Measurements from ENCODE around the gene WDFY4. TPM values are rescaled to one million over a fixed set of nuclear protein-coding genes. Genes with fewer than 3 reads are reported as not detected.
A peak's percentile ranks its signal among the peaks of the same experiment; 100 is the strongest.

WDFY4 gene
- total RNA-seq, 6 experiments from 2014 or later: not detected

DNA sequence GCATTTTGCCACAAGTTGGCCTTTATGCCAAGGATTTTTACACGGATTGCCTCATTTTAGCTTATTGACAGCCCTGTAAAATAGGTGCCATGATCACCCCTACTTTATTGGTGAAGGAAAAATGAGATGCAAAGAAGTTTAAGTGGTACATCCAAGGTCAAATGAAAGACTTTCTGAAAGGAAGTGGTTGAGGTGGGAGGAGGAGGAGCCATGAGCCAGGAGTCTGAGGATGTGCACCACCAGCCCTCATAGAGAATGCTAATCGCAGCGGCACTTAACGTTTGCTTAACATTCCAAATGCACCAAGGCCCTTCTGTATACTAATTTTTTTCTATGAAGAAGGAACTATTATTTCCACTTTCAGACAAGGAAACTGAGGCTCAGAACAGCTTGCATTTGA, 286.0 kb downstream of the WDFY4 start:
- peaks cover 11% of the 10 kb centered on the region for H3K27me3 Mint-ChIP-seq (ENCODE audit: insufficient read depth)
- TF ChIP-seq, protein P1, sequence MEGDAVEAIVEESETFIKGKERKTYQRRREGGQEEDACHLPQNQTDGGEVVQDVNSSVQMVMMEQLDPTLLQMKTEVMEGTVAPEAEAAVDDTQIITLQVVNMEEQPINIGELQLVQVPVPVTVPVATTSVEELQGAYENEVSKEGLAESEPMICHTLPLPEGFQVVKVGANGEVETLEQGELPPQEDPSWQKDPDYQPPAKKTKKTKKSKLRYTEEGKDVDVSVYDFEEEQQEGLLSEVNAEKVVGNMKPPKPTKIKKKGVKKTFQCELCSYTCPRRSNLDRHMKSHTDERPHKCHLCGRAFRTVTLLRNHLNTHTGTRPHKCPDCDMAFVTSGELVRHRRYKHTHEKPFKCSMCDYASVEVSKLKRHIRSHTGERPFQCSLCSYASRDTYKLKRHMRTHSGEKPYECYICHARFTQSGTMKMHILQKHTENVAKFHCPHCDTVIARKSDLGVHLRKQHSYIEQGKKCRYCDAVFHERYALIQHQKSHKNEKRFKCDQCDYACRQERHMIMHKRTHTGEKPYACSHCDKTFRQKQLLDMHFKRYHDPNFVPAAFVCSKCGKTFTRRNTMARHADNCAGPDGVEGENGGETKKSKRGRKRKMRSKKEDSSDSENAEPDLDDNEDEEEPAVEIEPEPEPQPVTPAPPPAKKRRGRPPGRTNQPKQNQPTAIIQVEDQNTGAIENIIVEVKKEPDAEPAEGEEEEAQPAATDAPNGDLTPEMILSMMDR (IDR thresholded peaks at IDR 0.05): no peak
- DNase-seq: no peak
- no peak overlapping the region for H3K4me3 Mint-ChIP-seq
- H3K36me3 Mint-ChIP-seq (ENCODE audit: low read depth): no peaks in the 10 kb centered on the region
- H3K9me3 Mint-ChIP-seq: peaks cover 3% of the 10 kb centered on the region; the same call in 1 of the 2 replicates
- peaks cover 5% of the 10 kb centered on the region; the same call in 1 of the 2 replicates for H3K4me1 Mint-ChIP-seq (ENCODE audit: low read depth)
- no peak overlapping the region for H3K27ac Mint-ChIP-seq

DNA sequence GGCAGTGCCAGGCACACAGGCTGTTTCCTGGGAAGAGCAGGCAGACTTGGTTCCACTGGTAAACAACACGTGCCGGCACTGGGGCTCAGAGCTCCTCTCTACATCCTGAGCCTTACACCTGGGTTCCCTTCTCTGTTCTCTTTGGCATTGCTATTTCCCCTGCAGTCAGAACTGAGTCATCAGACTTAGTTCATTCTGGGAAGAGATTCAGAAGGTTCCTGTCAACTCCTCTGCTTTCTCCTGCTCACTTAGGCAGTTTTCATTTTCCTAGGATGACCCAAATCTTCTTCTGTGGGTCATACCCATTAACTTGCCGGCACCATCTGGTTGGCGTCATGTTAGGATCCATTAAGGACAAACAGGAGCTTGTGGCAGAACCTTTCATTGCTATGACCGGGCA, 288.4 kb downstream of the WDFY4 start:
- H3K4me1 Mint-ChIP-seq (ENCODE audit: low read depth): peaks cover 5% of the 10 kb centered on the region; the same call in 1 of the 2 replicates
- peaks cover 11% of the 10 kb centered on the region for H3K27me3 Mint-ChIP-seq (ENCODE audit: insufficient read depth)
- DNase-seq: no peak
- H3K27ac Mint-ChIP-seq: no peak overlapping the region
- TF ChIP-seq, protein P1 (IDR thresholded peaks at IDR 0.05): no peak
- H3K9me3 Mint-ChIP-seq: peaks cover 3% of the 10 kb centered on the region; the same call in 1 of the 2 replicates
- H3K4me3 Mint-ChIP-seq: no peak overlapping the region
- H3K36me3 Mint-ChIP-seq (ENCODE audit: low read depth): no peaks in the 10 kb centered on the region

DNA sequence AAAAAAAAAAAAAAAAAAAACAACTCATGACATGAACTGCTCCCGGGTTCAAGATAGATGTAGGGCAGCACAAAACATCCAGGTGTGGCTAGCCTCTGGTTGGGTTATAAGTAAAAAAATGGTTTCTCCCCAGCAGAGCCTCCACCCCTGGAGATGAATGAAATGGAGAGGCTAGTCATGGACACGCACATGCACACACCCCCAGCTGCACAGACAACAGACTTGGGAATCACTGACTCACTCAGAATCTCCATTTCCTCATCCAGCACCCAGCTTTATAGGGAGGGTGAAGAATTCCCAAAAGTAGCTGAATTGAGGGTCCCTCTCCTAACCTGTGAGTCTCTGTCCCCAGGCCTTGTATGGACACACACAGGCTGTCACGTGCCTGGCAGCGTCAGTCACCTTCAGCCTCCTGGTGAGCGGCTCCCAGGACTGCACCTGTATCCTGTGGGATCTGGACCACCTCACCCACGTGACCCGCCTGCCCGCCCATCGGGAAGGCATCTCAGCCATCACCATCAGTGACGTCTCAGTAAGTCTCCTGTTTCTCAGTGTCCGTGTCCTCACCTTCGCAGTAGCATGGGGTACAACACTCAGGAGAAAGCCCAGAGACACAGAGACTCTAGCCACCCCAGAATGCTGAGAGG, 290.0 kb downstream of the WDFY4 start:
- TF ChIP-seq, protein P1 (IDR thresholded peaks at IDR 0.05): no peak
- Mint-ChIP-seq H3K9me3 (peaks cover 3% of the 10 kb centered on the region; the same call in 1 of the 2 replicates), H3K36me3 (ENCODE audit: low read depth) (no peaks in the 10 kb centered on the region), H3K4me3 (no peak overlapping the region), H3K4me1 (ENCODE audit: low read depth) (peaks cover 5% of the 10 kb centered on the region; the same call in 1 of the 2 replicates), H3K27ac (no peak overlapping the region), H3K27me3 (ENCODE audit: insufficient read depth) (peaks cover 9% of the 10 kb centered on the region)
- DNase-seq: no peak

DNA sequence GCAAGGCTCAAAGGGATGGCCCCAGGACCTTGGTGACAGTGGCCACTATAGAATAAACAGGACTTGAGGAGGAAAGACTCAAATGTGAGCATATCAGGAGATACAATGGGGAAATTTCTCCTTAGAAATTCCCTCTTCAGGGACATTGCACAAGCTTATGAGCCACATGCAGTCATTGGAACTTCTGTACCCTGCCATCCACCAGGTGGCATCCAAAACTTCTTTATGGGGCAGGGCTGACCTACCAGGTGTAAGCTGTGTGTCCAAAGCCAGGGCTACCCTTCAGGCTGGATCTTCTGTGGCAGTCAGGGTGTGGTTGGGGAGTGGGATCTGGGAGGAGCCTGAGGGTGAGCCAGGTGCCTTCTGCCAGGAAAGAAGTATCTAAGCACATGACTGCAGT, 291.5 kb downstream of the WDFY4 start:
- H3K9me3 Mint-ChIP-seq: peaks cover 3% of the 10 kb centered on the region; the same call in 1 of the 2 replicates
- peaks cover 15% of the 10 kb centered on the region for H3K27me3 Mint-ChIP-seq (ENCODE audit: insufficient read depth)
- TF ChIP-seq, protein P1 (IDR thresholded peaks at IDR 0.05): peak; percentile 55
- peaks cover 5% of the 10 kb centered on the region; the same call in 1 of the 2 replicates for H3K4me1 Mint-ChIP-seq (ENCODE audit: low read depth)
- H3K36me3 Mint-ChIP-seq (ENCODE audit: low read depth): no peaks in the 10 kb centered on the region
- H3K27ac Mint-ChIP-seq: no peak overlapping the region
- no peak overlapping the region for H3K4me3 Mint-ChIP-seq
- DNase-seq: peak; percentile 19

DNA sequence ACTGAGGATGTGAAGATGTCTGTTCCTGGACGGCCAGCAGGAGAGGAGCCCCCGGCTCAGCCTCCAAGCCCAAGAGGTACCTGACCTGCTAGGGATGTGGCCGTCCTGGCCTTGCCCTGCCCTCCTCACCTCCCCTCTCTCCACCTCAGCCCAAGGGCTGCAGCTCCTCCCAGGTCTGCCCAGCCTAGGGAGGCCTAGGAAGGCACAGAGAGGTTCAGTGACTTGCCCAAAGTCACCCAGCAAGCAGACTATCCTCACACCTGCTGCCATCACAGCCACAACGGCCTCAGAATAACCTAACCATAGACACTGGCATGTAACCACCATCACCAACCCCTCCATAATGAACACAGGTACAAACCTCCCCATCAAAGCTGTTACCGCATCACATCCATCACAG, 293.6 kb downstream of the WDFY4 start:
- Mint-ChIP-seq H3K27me3 (ENCODE audit: insufficient read depth) (peaks cover 16% of the 10 kb centered on the region), H3K27ac (no peak overlapping the region), H3K36me3 (ENCODE audit: low read depth) (no peaks in the 10 kb centered on the region), H3K9me3 (no peaks in the 10 kb centered on the region), H3K4me3 (no peak overlapping the region), H3K4me1 (ENCODE audit: low read depth) (no peaks in the 10 kb centered on the region; the same call in 1 of the 2 replicates)
- TF ChIP-seq, protein P1 (IDR thresholded peaks at IDR 0.05): no peak
- no peak for DNase-seq
